GM12878 (cell line): Measurements from ENCODE around the gene RHEB. TPM values are rescaled to one million over a fixed set of nuclear protein-coding genes. Genes with fewer than 3 reads are reported as not detected.

Source experiments
- ATAC-seq: fragments of 200-7000 bp; cut with Tn5 transposase; 3 replicates; pipeline ENCODE4 v1.9.1; 2020; ENCODE audit warnings: mild to moderate bottlenecking, moderate library complexity
- BruUV-seq: library from RNA; stranded (reverse); fragments of 400-500 nt; replicated peaks from 2 replicates; lab custom pipeline; 2021; lab: Mats Ljungman, UMichigan
- CTCF ChIA-PET: fragments of 300-600 bp; sonication (Branson Sonifier 250); formaldehyde crosslinking; extraction: SDS; loops from one replicate; lab custom pipeline; 2021; ENCODE audit warnings: inconsistent platforms; lab: Yijun Ruan, JAX
- POLR2A ChIA-PET: fragments of 350-600 bp; formaldehyde crosslinking; extraction: SDS; loops from one replicate; lab custom pipeline; 2021; ENCODE audit warnings: inconsistent platforms; lab: Charles Lee
- RAD21 ChIA-PET: fragments of 300-600 bp; sonication (Branson Sonifier 250); formaldehyde crosslinking; loops from one replicate; lab custom pipeline; 2023; ENCODE audit warnings: antibody characterized with exemption; ENCODE audit not compliant: unreplicated experiment; lab: Charles Lee
- SMC1A ChIA-PET: fragments of 300-600 bp; sonication (Branson Sonifier 250); formaldehyde crosslinking; loops from one replicate; lab custom pipeline; 2023; ENCODE audit not compliant: unreplicated experiment, uncharacterized antibody; lab: Charles Lee
- DNase-seq: peaks from one replicate; pipeline ENCODE4 v3.0.0-alpha.2; 2011; ENCODE audit warnings: low read depth, low spot score
- FAIRE-seq: peaks from 3 replicates; lab custom pipeline; 2011; peaks lifted over from hg19 to GRCh38; lab: Jason Lieb, UNC
- H2AFZ ChIP-seq: 2 replicates; pipeline ENCODE4 v1.6.0; 2011; ENCODE audit warnings: low read depth, low read length, control low read depth; ENCODE audit not compliant: control insufficient read depth
- H3K27ac ChIP-seq: 2 replicates; pipeline ENCODE4 v1.5.1; 2011; ENCODE audit warnings: control low read depth; ENCODE audit not compliant: control insufficient read depth, insufficient read depth
- H3K27me3 ChIP-seq, 2 experiments: replicated peaks in 1 of 2; 2 replicates each; pipeline versions ENCODE4 v1.6.0 to v1.6.1; 2011; ENCODE audit warnings: low read length in 1 of 2; ENCODE audit not compliant: control insufficient read depth in 2 of 2, insufficient read depth in 2 of 2
- H3K36me3 ChIP-seq, 2 experiments: 2 replicates each; pipeline ENCODE4 v1.5.1; 2011; ENCODE audit warnings: low read length in 1 of 2; ENCODE audit not compliant: control insufficient read depth in 2 of 2, insufficient read depth in 2 of 2
- H3K4me1 ChIP-seq: 2 replicates; pipeline ENCODE4 v1.6.1; 2011; ENCODE audit warnings: mild to moderate bottlenecking, low read length, moderate library complexity, mixed read lengths; ENCODE audit not compliant: control insufficient read depth, insufficient read depth
- H3K4me2 ChIP-seq: 2 replicates; pipeline ENCODE4 v1.6.0; 2011; ENCODE audit warnings: control low read depth; ENCODE audit not compliant: control insufficient read depth, insufficient read depth
- H3K4me3 ChIP-seq: fragments of 200-600 bp; sonication (generic); 2 replicates; pipeline ENCODE4 v1.5.1; 2016
- H3K79me2 ChIP-seq: 2 replicates; pipeline ENCODE4 v1.6.0; 2011; ENCODE audit warnings: low read length; ENCODE audit not compliant: control insufficient read depth, insufficient read depth
- H3K9ac ChIP-seq: 2 replicates; pipeline ENCODE4 v1.8.0; 2011; ENCODE audit warnings: low read length, control low read depth, mixed read lengths; ENCODE audit not compliant: control insufficient read depth, insufficient read depth
- H3K9me3 ChIP-seq: replicated peaks from 3 replicates; pipeline ENCODE4 v1.5.1; 2011; ENCODE audit warnings: mild to moderate bottlenecking, low read length; ENCODE audit not compliant: control insufficient read depth, insufficient read depth
- H4K20me1 ChIP-seq: 2 replicates; pipeline ENCODE4 v1.6.0; 2011; ENCODE audit not compliant: control insufficient read depth, insufficient read depth
- E2F4 ChIP-seq: IDR thresholded peaks from 2 replicates; pipeline ENCODE4 v1.6.1; 2012; ENCODE audit warnings: low read depth, low read length, improper control_type of control experiment
- MLLT1 ChIP-seq: fragments of 450-650 bp; IDR thresholded peaks from 2 replicates; pipeline ENCODE4 v1.6.1; 2016; ENCODE audit warnings: mild to moderate bottlenecking
- NBN ChIP-seq: fragments of 450-650 bp; IDR thresholded peaks from 2 replicates; pipeline ENCODE4 v1.6.1; 2016
- NFXL1 ChIP-seq: fragments of 450-650 bp; IDR thresholded peaks from 2 replicates; pipeline ENCODE4 v1.6.1; 2017; ENCODE audit warnings: antibody characterized with exemption, mild to moderate bottlenecking, borderline replicate concordance
- SREBF2 ChIP-seq: IDR thresholded peaks from 2 replicates; pipeline ENCODE4 v1.6.1; 2012; ENCODE audit warnings: mild to moderate bottlenecking, low read length
- STAT3 ChIP-seq: IDR thresholded peaks from 2 replicates; pipeline ENCODE4 v1.6.1; 2011; ENCODE audit warnings: low read depth, low read length, improper control_type of control experiment
- TARDBP ChIP-seq: IDR thresholded peaks from 2 replicates; pipeline ENCODE4 v1.6.1; 2016; ENCODE audit warnings: borderline replicate concordance
- TCF12 ChIP-seq: IDR thresholded peaks from 2 replicates; pipeline ENCODE4 v1.6.1; 2011; ENCODE audit warnings: low read depth, mild to moderate bottlenecking, low read length
- USF2 ChIP-seq: IDR thresholded peaks from 2 replicates; pipeline ENCODE4 v1.6.1; 2011; ENCODE audit warnings: low read depth, low read length, improper control_type of control experiment, borderline replicate concordance
- ZNF207 ChIP-seq: fragments of 450-650 bp; IDR thresholded peaks from 2 replicates; pipeline ENCODE4 v1.6.1; 2014; ENCODE audit warnings: antibody characterized with exemption, mild to moderate bottlenecking, borderline replicate concordance
- ZNF384 ChIP-seq: IDR thresholded peaks from 2 replicates; pipeline ENCODE4 v1.6.1; 2012; ENCODE audit warnings: low read depth, mild to moderate bottlenecking, low read length, improper control_type of control experiment, borderline replicate concordance
- ZNF592 ChIP-seq: fragments of 450-650 bp; IDR thresholded peaks from 2 replicates; pipeline ENCODE4 v1.6.1; 2017; ENCODE audit warnings: mild to moderate bottlenecking, moderate library complexity
- WGBS: methylation state at CpG from one replicate; pipeline ENCODE4 v1.1.6; 2016; ENCODE audit warnings: low lambda C conversion rate; ENCODE audit not compliant: insufficient replicate concordance, insufficient coverage; ENCODE audit errors: missing lambda C conversion rate; 5-methylcytosine and 5-hydroxymethylcytosine counted together
- in situ Hi-C: fragments of 300-500 bp; cut with MboI; formaldehyde crosslinking; loops from 9 replicates; pipeline ENCODE4 v1.14.3; 2018; ENCODE audit warnings: mixed read lengths
- intact Hi-C: fragments of 100-400 bp; cut with micrococcal nuclease; formaldehyde crosslinking; loops from one replicate; pipeline ENCODE4 v1.14.2; 2022; ENCODE audit not compliant: unreplicated experiment
- polyA plus RNA-seq, 11 experiments: library from polyadenylated mRNA; depleted of rRNA in 4 of 11; unstranded in 6 of 11; stranded (reverse) in 5 of 11; fragments of >200 nt; fragmentation: Nextera tagmentation in 4 of 11; fragmentation: Illumina TruSeq in 1 of 11; extraction: Ambion mirVana in 4 of 11; extraction: Trizol in 1 of 11; gene quantifications; 1 replicate in 1 of 11; 2 replicates in 10 of 11; pipeline versions ENCODE4 v1.2.1 to v1.2.3, GENCODE V29; 2011 to 2016; ENCODE audit warnings: inconsistent platforms in 2 of 11, missing spikeins in 2 of 11, low read depth in 1 of 11
- total RNA-seq, 4 experiments: library from RNA; depleted of rRNA in 3 of 4; stranded (reverse); fragments of >200 nt in 3 of 4; fragmentation: Illumina TruSeq in 1 of 4; extraction: Trizol in 1 of 4; gene quantifications; 2 replicates each; pipeline versions ENCODE4 v1.2.1 to v1.2.3, GENCODE V29; 2013 to 2021

The RHEB gene
- total and polyA plus RNA-seq, 10 of the 15 experiments (the other 5 are each of a cell fraction or from before 2014, with no cell fraction given), result 6.2 to 67.8 (median 38.0) TPM

GRCh38 chr7:151550656-151551286 lies 31.1 kb upstream of the RHEB start (continued):
- no peak for TF ChIP-seq E2F4
- no peak for TF ChIP-seq TCF12
- TF ChIP-seq TARDBP, result no peak
- TF ChIP-seq NFXL1, result no peak
- TF ChIP-seq, all 136 proteins: peak for 0

- H4K20me1 ChIP-seq, result no peaks in the 10 kb centered on the region
- ChIA-PET SMC1A (no interaction called here), POLR2A (interaction anchor here (0.7 kb wide), 1 partner anchor 83 kb away, joined by 3 read pairs; no protein-coding TSS in a partner anchor), CTCF (no interaction called here), RAD21 (no interaction called here)
- H3K4me1 ChIP-seq, result no peaks in the 10 kb centered on the region
- H3K9ac ChIP-seq, result no peak overlapping the region
- no peak overlapping the region for H3K27ac ChIP-seq
- ATAC-seq, result no peak
- H3K9me3 ChIP-seq, result no peaks in the 10 kb centered on the region
- BruUV-seq, result no TSS peak
- no peak for FAIRE-seq
- TF ChIP-seq NBN (no peak), USF2 (no peak), ZNF592 (no peak), MLLT1 (no peak), ZNF384 (no peak), STAT3 (no peak), ZNF207 (no peak), SREBF2 (no peak)
- H3K4me2 ChIP-seq, result no peak overlapping the region
- no peak for DNase-seq
- no peaks in the 10 kb centered on the region for H3K36me3 ChIP-seq
- in situ Hi-C loops (no loop called here), intact Hi-C loops (no loop called here)
- 52% methylated on average over 6 of the region's 6 CpGs for WGBS
- H3K4me3 ChIP-seq, result no peak overlapping the region
- H2AFZ ChIP-seq, result no peak overlapping the region
- no peaks in the 10 kb centered on the region for H3K27me3 ChIP-seq
- H3K79me2 ChIP-seq, result no peaks in the 10 kb centered on the region
Measured at GRCh38 chr7:151549644-151550043, 29.9 kb upstream of the RHEB start.
